GM18511 (cell line): ENCODE measurements around the gene SELENOM.
"Not testable (repeated sequence)": the region's sequence is repeated elsewhere in the genome, so short reads cannot be mapped to it uniquely, and the experiment has no call there.

Source experiments
- ATAC-seq: cut with Tn5 transposase; IDR thresholded peaks from one replicate; pipeline ENCODE4 v1.9.1; 2021; ENCODE audit warnings: mild to moderate bottlenecking, moderate library complexity; ENCODE audit not compliant: unreplicated experiment

The SELENOM gene

DNA sequence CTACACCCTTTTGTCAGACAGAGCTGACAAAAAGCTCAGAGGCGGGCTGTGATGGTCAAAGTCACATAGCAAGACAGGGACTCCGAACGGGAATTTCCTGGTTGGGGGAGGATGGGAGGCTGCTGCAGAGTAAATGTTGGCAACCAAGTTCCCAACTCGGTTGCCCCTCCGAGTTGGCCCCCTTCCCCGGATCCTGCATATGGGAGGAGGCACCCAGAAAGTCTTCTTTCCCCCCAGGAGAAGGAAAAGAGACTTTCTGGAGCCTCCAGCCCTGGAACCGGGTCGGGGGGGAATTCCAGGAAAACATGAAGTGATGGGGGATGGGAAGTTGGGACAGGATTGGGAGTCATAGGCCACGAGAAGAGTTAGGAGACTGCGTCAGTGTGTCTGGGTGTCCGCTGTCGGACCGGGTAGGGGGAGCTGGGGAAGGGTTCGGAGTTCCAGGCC is 614 bp downstream of the SELENOM start:
- no peak for ATAC-seq

DNA sequence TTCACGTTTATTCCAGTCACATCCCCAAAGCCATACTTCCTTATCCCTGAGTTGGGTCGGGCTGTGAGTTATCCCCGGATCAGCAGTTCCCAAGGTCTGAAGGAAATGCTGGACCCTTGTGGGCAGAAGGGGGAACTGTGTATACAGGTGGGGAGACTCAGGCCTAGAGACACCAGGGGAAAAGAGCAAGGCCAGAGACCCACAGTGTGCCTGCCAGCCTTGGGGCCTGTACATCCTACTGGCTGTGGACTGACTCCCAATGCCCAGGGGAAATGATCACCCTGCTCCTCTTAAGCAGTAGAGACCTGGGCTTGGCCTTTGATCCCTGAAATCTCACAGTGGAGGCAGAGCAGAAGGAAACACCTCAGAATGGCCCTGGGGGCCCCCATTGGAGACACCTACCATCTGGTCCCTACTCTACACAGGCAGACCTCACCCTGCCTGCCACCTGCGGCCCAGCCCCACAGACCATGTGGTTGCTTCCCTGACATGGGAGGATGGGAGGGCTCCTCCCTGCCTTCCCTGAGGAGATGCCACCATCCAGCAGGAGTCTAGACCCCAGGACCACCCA is 1.3 kb downstream of the SELENOM start:
- ATAC-seq: no peak

DNA sequence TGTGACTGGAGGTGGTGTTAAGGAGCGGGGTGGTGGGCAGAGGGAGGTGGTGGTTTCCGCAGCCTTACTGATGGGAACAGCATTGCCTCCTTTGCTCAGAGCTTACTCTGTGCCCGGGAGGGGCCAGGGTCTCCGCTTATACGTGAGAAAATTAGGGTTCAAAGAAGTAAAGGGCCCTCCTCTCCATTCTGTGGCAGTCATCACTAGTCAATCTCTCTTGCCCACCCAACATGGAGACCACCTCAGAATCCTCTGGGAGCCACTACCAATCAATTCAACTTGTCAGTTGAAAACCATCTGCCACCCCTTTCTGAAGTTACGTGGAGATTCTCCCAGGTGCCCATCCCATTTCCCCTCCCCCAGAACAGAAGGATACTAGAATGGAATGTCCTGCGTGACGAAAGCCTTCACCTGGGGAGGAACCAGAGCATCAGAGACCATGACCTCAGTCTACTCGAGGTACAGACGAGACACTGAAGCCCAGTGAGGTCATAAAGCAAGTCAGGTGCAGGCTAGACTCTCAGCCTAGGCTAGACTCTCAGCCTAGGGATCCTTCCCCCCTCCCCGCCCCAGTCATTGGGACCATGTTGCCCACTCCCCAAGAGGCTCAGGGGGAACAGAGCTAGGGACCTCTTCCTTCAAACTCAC is 2.0 kb downstream of the SELENOM start:
- ATAC-seq: no peak

DNA sequence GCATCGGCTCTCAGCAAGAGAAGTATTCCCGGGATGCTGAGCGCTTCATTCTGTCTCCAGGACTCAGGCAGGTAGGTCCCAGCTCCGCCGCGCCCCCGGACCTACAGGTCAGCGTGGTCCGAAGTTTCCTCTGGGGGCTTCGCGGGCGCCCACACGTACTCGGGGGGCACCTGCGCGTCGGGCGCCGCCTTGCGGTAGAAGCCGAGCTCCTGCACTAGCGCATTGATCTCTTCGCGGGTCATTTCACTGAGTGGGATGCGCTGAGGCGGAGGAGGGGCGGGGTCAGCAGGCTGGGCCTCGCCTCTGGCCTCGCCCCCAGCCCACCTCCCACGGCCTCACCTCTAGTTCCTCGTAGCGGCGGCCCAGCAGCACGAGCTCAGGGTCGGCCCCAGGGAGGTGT is 2.5 kb downstream of the SELENOM start:
- no peak for ATAC-seq

DNA sequence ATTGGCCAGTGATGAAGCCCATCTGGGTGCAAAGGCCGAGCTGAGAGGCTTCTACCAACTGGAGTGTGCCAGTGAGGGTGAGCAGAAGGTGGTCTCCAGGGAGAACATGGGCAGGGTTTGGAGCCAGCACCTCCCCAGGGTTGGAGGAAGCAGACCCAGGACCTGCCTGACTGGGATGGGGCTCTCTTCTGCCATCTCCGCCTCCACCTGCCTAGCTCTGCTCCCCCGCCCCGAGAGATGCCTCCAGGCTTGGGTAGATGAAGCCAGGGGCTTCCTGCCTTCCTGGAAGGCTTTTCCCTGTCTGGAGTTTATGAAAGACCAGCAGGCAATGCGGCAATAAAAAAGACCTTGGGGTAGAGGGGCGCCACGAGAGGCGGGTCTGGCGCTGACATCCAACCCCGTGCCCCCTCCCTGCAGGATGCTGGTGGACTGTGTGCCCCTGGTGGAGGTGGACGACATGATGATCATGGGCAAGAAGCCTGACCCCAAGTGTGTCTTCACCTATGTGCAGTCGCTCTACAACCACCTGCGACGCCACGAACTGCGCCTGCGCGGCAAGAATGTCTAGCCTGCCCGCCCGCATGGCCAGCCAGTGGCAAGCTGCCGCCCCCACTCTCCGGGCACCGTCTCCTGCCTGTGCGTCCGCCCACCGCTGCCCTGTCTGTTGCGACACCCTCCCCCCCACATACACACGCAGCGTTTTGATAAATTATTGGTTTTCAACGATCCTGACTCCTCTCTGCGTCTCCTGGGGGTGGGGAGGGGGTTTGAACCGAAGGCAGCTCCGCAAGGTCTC is 3.3 kb downstream of the SELENOM start:
- no peak for ATAC-seq

DNA sequence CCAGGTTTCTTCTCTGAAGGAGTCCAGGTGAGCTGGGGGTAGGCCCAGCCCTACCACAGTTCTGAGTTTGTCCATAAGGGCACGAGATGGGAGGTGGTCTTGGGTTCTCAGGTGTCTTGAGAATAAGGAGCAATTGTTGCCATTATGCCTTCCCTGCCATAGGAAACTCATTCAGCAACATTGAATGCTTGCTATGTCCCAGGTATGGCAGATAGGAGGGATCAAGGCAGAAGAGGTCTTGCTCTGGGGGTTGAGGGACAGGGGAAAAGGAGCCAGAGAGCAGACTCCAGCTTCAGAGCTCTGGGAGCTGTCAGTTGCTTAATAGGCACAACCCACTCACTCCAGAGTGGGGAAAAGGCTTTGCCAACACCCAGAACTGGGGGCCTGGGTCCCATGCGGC is 4.3 kb downstream of the SELENOM start:
- no peak for ATAC-seq

DNA sequence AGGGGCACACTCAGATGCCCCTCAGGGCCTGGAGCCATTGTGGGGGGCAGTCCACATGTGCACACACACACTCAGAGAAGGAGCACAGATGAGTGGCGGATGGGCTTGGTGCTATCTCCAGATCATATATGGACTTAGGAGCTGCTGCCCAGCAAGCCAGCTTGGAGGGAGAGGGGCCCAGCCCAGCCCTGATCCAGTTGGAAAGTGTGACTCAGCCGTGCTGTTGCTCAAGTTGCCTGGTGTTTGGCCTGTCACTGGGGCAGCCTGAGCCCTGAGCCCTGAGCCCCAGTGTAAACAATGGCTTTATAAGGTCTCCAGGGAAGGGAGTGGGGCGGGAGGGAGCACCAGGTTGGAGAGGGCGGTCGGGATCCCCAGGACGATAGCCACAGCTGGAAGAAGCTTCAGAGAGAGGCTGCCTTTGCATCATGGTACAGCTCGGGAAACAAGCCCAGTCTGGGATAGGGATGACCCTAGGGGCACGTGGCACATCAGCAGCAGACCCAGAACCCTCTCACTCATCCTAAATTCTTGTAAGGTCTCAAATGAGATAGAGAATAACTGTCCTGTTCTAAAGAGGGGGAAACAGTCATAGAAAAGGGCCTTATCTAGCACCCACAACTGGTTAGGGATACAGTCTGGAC is 4.8 kb downstream of the SELENOM start:
- ATAC-seq: no peak

DNA sequence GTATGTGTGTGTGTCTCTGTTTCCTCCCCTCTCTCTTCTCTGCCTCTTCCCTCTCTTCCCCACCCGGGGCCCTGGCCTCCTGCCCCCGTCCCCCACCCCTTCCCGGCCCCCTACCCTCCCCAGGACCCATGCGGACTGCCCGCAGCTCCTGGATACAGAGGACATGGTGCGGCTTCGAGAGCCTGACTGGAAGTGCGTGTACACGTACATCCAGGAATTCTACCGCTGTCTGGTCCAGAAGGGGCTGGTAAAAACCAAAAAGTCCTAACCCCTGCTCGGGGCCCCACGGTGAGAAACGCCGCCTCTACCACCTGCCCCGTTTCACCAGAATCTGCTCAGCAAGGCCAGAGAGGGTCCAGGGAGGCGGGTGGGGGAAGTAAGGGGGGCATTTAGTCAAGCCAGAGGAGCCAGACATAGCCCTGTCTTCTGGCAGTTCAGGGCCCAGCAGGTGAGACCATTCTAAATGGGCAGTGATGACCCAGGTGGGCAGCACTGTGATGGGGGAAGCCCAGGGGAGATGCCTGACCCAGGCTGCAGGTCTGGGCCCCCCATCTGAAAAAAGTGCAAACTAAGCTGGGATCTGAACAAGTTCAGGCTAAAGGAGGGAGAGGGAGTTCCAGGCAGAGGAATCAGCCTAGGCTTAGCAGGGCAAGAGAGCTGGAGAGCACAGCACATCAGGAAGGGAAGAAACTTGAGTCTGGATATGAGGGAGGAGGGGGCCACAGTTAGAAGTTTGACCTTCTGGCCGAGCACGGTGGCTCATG is 6.4 kb downstream of the SELENOM start:
- ATAC-seq: no peak

DNA sequence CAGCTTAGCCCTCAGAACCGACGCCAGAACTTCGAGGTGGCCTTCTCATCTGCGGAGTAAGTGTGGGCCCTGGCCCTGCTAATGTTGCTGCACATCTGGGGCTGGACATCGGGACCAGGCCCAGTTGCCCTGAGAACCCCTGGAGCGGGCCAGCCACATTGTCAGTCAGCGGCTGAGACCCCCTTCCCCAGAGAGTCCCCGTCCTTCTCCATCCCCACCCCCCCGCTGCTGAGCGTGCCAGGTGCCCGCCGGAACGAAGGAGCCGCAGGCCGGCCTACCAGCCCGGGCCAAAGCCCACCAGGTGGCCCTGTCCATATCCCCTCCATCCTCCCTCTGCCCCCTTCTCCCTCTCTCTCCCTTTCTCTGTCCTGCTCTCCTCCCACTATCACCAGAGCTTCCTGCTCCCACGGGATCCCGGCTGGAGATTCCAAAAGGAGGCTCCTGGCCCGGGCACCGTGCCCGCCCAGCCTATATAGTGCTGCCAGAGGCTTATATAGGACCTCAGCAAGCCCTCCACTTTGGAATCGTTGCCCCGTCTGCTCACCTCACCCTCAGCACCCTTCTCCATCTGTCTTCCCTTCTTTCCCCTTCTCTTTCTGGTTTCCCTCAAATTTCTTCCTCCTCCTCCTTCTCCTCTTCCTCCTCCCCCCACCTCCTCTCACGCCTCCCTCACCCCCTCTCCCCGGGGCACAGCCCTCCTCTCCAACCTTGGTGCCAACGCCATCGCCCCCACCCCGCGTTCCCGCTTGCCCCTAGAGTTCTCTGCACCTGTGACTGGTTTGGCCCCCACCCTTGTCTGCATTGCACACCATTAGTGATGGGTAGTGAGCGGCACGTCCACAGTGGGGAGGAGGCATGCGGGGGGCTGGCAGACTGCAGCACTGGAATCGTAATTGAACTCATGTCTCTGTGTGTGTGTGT is 7.3 kb downstream of the SELENOM start:
- no peak for ATAC-seq

DNA sequence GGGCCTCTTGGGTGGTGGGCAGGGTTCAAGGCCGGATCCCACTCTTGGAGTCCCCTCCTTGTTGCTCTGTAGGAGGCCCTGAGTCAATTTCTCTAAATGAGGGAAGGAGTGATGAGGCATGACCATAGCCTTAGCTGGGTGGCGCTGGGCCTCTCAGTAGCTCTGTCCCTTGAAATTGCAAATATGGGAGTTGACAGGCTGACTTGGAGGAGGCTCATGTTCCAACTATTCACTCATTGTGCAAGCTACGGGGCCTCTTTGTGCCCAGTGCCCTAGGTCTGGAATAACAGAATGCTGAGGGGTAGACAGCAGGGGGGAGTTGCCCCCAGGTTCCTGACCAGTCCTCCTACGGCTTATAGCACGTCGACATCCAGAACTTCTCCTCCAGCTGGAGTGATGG is 8.0 kb downstream of the SELENOM start:
- no peak for ATAC-seq

DNA sequence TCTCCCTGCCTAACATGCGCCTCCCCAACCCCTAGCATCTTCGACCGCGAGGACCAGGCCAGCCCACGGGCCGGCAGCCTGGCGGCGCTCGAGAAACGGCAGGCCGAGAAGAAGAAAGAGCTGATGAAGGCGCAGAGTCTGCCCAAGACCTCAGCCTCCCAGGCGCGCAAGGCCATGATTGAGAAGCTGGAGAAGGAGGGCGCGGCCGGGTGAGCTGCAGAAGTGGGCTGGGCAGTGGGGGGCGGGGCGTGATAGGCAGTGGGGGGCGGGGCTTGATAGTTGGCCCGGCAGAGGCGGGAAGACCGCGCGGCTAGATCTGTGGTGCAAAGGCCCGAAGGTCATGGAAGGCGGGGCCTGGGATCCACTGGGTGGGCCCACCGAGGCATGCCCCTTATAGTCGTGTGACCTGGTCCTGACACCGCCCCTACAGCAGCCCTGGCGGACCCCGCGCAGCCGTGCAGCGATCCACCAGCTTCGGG is 8.7 kb downstream of the SELENOM start:
- ATAC-seq: no peak

DNA sequence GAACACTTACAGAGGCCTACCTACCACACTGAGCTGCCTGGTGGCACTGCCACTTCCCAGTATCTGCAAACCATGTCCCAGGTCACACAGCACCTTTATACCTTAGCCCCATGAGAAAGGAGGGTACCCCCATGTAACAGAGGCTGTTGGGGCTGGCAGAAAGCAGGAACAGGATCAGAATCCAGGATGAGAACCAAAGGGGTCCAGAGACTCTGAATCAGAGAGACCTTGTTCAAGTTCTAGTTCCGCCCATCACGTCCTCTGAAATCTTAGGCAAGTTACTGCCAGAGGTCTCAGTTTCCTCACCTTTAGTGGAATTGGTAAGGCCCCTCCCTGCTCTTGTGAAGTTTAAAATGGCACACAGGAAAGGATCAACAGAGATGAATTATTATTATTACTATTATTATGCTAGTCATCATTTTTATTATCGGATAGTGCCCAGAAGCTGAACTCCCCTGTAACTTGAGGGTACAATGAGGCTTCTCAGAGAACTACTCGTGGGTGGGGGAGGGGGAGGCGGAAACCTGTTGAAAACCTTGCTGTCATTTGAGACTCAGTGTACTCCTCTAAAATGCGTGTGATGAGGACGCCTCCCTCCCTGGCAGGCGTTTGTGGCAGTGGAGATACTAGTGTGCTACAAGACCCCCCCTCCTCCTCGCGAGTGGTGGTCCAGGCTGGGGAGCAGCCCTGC is 9.3 kb downstream of the SELENOM start:
- no peak for ATAC-seq

DNA sequence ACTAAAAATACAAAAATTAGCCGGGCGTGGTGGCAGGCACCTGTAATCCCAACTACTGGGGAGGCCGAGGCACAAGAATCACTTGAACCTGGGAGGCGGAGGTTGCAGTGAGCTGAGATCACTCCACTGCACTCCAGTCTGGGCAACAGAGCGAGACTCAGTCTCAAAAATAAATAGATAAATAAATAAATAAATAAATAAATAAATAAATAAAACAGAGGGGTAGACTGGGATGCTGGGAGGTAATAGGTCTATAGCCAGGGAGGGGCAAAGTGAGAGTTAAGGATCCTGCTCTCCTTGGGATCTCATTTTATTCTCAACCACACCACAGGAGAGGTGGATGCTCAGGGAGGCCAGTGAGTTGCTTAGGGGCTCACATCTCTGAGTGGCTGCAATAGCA is 9.8 kb downstream of the SELENOM start:
- not testable (repeated sequence) for ATAC-seq

DNA sequence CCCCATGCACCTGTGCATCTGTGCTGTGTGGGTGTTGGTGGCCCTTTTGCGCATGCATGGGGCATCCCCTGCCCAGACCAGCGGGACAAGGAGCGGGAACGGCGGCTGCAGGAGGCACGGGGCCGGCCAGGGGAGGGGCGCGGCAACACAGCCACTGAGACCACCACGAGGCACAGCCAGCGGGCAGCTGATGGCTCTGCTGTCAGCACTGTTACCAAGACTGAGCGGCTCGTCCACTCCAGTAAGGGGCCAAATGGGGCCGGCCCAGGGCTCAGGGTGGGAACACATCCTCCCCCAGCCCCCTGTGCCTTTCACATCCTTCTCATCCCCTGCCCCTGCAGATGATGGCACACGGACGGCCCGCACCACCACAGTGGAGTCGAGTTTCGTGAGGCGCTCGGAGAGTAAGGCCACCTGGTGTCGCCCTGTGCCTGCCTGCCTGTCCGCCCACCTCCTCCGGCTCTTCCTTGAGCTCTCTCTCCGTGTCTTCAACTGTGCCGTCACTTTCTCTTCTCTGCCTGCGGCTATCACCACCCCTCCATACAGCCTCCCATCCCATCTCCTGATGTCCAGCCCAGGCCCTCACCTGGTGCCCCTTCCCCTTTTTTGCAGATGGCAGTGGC is 10.6 kb downstream of the SELENOM start:
- ATAC-seq: no peak

DNA sequence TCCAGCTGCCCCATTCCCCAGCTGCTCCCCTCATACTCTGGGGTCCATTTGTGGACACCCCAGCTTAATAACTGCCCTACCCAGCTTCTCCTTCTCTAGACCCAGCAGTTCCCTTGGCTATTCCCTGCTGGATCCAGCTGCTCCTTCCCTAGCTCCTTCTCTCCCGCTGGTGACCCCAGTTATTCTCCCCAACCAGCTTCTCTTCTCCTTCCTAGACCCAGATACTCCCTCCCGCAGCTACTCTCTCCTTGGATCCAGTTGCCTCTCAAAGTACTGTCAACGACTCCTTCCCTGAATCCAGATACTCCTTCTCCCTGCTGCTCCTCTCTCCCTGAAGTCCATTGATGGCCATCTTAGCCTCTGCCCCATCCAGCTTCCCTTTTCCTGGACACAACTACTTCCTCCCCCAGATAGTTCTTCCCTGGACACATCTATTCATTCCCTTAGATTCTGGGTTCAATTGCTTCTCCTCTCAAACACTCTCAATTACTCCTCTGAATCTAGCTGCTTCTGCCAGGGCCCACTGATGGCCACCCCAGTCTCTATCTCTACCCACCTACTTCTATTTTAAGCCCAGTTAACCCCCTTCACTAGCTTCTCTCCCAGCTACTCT is 11.6 kb downstream of the SELENOM start:
- no peak for ATAC-seq

DNA sequence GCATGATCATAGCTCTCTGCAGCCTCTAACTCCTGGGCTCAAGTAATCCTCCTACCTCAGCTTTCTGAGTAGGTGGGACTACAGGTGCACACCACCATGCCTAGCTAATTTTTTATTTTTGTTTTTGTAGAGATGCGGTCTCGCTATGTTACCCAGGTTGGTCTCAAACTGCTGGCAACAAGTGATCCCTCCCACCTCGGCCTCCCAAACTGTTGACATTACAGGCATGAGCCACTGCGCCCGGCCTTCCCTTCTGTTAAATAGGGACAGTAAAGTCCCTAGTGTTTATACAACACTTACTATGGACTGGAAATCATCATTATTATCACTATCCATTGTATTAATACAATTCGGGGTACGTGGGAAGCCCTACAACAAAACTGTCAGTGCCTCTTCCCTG is 12.6 kb downstream of the SELENOM start:
- ATAC-seq: no peak

DNA sequence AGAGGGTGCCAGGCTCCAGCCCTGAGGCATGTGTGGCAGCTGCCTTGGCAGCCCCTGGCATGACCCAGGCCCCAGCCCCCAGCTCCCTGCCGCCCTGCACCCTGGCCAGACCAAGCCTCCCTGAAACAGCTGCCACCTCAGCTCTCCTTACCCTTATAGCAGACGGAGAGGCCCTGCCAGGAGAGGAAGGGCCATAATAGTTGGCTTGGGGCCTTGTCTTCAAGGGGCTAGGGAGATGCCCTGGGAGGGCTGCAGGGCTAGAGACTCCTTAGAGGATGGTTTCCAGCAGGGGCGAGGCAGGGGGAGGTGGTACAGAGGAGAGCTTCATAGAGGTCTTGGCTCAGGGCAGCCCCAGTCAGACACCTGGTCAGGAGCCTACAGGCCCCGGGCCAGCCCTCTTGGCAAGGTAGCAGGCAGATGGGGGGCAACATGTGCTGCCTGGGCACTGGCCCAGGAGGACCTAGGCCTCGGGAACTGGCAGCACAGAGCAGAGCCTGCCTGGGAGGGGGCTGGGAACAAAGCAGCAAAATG is 13.3 kb downstream of the SELENOM start:
- ATAC-seq: no peak
